Right atrium auricular region (tissue), 2 donors: ENCODE measurements around the gene FAM120A. TPM values are rescaled to one million over a fixed set of nuclear protein-coding genes. Genes with fewer than 3 reads are reported as not detected.
A peak's percentile ranks its signal among the peaks of the same experiment; 100 is the strongest.
"Not testable (repeated sequence)": the region's sequence is repeated elsewhere in the genome, so short reads cannot be mapped to it uniquely, and the experiment has no call there.

Experiments
- DNase-seq: peaks from one replicate; pipeline ENCODE4 v3.0.0-alpha.2; 2019; ENCODE audit warnings: low spot score
- H3K27ac ChIP-seq, 2 donors: fragments of 200-600 bp; sonication (generic); 1 replicate in 1 of 2; 2 replicates in 1 of 2; pipeline ENCODE4 v1.5.1; 2016 to 2019
- H3K27me3 ChIP-seq, 2 donors: fragments of 200-600 bp; sonication (generic); one replicate each; pipeline versions ENCODE4 v1.5.1 to v1.6.0; 2017 to 2019
- H3K36me3 ChIP-seq: fragments of 200-600 bp; sonication (generic); one replicate; pipeline ENCODE4 v1.5.1; 2016
- H3K4me1 ChIP-seq, 2 donors: fragments of 200-600 bp; sonication (generic); one replicate each; pipeline versions ENCODE4 v1.5.1 to v1.6.0; 2017 to 2019
- H3K4me3 ChIP-seq, 2 donors: fragments of 200-600 bp; sonication (generic); 1 replicate in 1 of 2; 2 replicates in 1 of 2; pipeline ENCODE4 v1.5.1; 2017 to 2019; ENCODE audit warnings: mild to moderate bottlenecking in 1 of 2, moderate library complexity in 1 of 2
- H3K9me3 ChIP-seq, 2 donors: fragments of 200-600 bp; sonication (generic); one replicate each; pipeline ENCODE4 v1.5.1; 2019
- total RNA-seq, 2 donors: library from RNA; depleted of rRNA; stranded (reverse); fragments of >200 nt; gene quantifications; one replicate each; pipeline ENCODE4 v1.1.0, GENCODE V29; 2016
- TF ChIP-seq, protein P1 (sequence below), 2 donors: fragments of 200-600 bp; sonication (generic); IDR thresholded peaks; one replicate each; pipeline ENCODE4 v1.5.1; 2019; ENCODE audit warnings: antibody characterized with exemption in 2 of 2

FAM120A gene
- total RNA-seq, 2 donors from 2014 or later, result 79.1 to 88.7 TPM

DNA sequence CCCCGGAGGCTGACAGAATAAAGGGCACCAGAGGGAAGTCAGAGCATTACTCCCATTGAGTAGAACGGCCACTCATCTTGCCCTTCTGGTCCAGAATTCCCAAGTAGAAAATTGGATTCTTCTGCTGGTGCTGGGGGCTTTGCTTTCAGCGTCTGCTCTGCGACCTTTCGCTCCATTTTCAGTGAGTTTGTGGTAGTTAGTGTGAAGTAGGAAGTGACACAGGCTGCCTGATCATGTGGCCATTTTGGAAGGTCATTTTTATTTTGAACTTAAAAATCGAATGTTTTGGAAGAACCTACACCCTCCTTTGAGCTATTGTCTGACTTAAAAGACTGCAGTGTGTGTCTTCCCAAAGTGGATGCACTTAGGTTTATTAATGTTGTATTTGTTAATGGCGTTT is 58.6 kb downstream of the FAM120A start:
- H3K27me3 ChIP-seq, result no peaks in the 10 kb centered on the region
- no peaks in the 10 kb centered on the region for H3K9me3 ChIP-seq
- H3K4me3 ChIP-seq, result no peak overlapping the region
- no peak for DNase-seq
- H3K36me3 ChIP-seq, result no peaks in the 10 kb centered on the region
- H3K4me1 ChIP-seq, result peaks cover 0 to 34% of the 10 kb centered on the region in 2 donors
- H3K27ac ChIP-seq, result no peak overlapping the region
- TF ChIP-seq, protein P1, sequence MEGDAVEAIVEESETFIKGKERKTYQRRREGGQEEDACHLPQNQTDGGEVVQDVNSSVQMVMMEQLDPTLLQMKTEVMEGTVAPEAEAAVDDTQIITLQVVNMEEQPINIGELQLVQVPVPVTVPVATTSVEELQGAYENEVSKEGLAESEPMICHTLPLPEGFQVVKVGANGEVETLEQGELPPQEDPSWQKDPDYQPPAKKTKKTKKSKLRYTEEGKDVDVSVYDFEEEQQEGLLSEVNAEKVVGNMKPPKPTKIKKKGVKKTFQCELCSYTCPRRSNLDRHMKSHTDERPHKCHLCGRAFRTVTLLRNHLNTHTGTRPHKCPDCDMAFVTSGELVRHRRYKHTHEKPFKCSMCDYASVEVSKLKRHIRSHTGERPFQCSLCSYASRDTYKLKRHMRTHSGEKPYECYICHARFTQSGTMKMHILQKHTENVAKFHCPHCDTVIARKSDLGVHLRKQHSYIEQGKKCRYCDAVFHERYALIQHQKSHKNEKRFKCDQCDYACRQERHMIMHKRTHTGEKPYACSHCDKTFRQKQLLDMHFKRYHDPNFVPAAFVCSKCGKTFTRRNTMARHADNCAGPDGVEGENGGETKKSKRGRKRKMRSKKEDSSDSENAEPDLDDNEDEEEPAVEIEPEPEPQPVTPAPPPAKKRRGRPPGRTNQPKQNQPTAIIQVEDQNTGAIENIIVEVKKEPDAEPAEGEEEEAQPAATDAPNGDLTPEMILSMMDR (IDR thresholded peaks at IDR 0.05), result no peak

DNA sequence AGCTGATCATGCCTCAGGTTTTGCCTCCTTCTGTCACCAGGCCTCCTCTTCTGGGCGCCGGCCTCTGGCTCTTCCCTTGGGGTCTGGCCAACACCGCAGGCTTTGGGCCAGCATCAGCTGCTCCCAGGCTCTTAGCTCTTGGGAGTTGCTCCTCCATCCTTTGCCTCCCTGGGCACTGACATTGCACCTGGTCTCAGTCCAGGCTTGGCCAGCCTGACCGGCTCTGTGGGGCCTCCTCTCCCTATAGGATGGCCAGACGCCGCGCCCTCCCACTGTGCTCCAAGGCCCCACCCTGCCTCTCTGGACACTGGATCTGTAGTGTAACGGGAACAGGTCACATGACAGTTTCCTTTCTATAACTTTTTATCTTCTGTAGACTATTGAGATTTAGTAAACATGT is 59.7 kb downstream of the FAM120A start:
- peak; percentile 61 for DNase-seq
- not testable (repeated sequence) for H3K4me3 ChIP-seq, H3K27me3 ChIP-seq, H3K9me3 ChIP-seq, H3K36me3 ChIP-seq
- H3K4me1 ChIP-seq, result peaks cover 0 to 30% of the 10 kb centered on the region in 2 donors
- H3K27ac ChIP-seq, result peak overlapping the region; percentile 23 to 33

DNA sequence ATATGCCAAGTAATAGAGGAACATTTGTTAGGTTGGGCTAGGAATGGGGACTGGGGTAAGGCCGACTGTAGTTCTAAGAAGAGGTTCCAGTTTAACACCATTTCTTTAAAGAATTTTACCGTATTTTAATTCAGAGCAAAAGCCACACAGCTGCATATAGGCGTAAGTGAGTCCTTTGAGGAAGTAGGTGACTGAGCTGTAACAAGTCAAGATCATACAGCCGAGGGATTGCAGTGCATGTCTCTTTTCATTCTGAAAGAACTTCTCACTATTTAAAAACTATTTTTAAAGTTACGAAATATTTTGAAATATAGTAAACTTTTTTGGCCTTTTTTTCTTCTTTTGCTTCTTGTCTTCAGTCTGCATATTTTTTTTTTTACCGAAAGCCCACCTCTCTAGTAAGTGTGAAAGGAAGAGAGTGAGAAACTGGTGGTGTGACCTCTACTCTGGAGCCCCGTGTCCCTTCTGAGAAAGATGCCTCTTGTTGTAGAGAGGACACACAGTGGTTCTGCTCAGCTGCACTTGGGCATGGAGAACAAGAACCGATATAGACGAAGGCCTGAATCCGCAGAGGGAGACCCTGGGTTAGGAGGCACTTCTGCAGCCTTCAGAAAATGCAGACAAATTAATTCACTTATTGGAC is 60.8 kb downstream of the FAM120A start:
- not testable (repeated sequence) for H3K36me3 ChIP-seq, H3K9me3 ChIP-seq, H3K27me3 ChIP-seq, DNase-seq, H3K4me3 ChIP-seq
- H3K4me1 ChIP-seq, result peaks cover 0 to 30% of the 10 kb centered on the region in 2 donors
- H3K27ac ChIP-seq, result peak overlapping the region; percentile 23 to 33

DNA sequence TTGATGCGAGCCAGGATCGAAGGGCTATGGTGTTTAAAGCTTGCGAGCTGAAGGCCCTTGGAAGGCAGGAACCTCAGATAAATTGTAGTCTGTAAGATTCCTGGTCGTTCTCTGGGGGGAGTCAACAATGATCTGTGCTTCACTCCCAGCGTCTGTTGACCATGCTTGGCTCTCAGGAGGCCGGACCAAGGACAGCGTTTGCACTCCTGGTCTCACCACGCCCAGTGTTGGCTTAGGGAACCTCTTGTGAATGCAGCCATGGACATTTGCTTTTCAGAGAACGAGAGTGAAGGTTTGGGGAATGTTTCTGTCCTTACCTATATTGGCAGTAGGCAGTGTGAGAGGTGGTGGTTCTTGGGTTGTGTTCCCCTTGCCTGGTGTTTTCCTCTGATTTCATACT is 62.1 kb downstream of the FAM120A start:
- Histone ChIP-seq H3K27me3 (no peaks in the 10 kb centered on the region), H3K9me3 (no peaks in the 10 kb centered on the region), H3K4me1 (peaks cover 0 to 24% of the 10 kb centered on the region in 2 donors), H3K27ac (no peak overlapping the region), H3K4me3 (no peak overlapping the region), H3K36me3 (peaks cover 6% of the 10 kb centered on the region)
- no peak for DNase-seq
- TF ChIP-seq, protein P1 (IDR thresholded peaks at IDR 0.05), result no peak

DNA sequence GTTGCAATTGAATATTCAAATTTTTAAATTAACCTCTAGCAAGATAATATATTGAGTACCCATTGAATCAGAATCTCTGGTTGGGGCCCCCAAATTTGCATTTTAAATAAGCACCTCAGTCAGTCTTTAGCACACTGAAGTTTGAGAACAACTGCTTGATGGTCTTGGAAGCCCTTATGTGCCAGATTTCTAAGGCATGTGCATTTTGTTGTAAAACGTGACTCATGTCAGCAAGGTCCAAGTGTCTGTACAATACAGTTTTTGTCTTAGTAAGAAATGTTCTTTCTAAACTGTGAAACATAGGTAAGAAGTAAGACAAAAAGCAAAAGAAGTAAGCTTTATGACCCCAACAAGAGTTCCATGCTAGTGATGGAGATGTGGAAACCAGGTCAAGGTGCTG is 65.8 kb downstream of the FAM120A start:
- H3K36me3 ChIP-seq, result peaks cover 12% of the 10 kb centered on the region
- TF ChIP-seq, protein P1 (IDR thresholded peaks at IDR 0.05), result no peak
- no peaks in the 10 kb centered on the region for H3K27me3 ChIP-seq
- H3K4me3 ChIP-seq, result no peak overlapping the region
- no peak overlapping the region for H3K27ac ChIP-seq
- no peak for DNase-seq
- no peaks in the 10 kb centered on the region for H3K9me3 ChIP-seq
- peaks cover 0 to 10% of the 10 kb centered on the region in 2 donors for H3K4me1 ChIP-seq

DNA sequence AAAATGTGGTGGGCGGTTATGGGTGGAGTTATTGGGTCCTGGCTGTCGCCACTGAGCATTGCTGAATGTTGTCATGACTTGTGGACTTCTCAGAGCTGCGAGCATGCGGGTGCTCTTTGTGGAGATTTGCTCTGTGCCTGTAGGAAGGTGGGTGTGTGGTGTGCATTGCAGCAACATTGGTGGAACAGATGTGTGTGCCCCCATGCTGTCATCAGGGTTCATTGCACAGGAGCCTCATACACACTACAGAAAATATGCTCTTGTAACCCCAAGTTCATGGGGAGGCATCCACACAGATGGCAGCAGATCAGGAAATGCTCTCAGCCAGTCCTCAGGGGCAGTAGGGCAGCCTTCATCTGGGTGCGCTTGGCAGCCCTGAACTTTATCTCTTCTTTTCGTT is 69.0 kb downstream of the FAM120A start:
- TF ChIP-seq, protein P1 (IDR thresholded peaks at IDR 0.05), result no peak
- peaks cover 12% of the 10 kb centered on the region for H3K36me3 ChIP-seq
- no peaks in the 10 kb centered on the region for H3K27me3 ChIP-seq
- H3K4me3 ChIP-seq, result no peak overlapping the region
- no peak for DNase-seq
- no peak overlapping the region for H3K27ac ChIP-seq
- no peaks in the 10 kb centered on the region for H3K9me3 ChIP-seq
- peaks cover 0 to 18% of the 10 kb centered on the region in 2 donors for H3K4me1 ChIP-seq

DNA sequence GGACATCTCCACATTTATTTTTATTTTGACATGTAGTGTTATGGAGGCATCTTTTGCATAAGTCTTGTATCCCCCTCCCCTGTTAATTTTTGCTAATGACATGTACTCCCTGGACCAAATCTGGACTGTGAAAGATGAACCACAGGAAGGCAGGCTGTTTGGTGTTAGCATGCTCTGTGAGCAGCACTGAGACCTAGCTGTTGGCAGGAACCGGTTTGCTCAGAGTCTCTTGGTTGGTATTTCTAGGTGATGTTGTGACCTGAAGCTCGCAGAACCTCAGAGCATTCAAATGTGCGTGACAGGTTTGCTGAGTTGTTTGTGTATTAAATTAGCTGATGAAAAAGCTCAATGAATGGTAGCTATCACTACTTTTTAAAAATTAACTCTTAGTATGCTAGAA is 71.3 kb downstream of the FAM120A start:
- Histone ChIP-seq H3K27me3 (no peaks in the 10 kb centered on the region), H3K4me3 (no peak overlapping the region), H3K27ac (peak overlapping the region; percentile 41 to 60), H3K36me3 (peaks cover 9% of the 10 kb centered on the region), H3K9me3 (no peaks in the 10 kb centered on the region), H3K4me1 (peaks cover 0 to 24% of the 10 kb centered on the region in 2 donors)
- DNase-seq, result no peak
- TF ChIP-seq, protein P1 (IDR thresholded peaks at IDR 0.05), result no peak
